Stimulated activated naive CD8-positive, alpha-beta T cell treated with anti-CD3 and anti-CD28 coated beads, Interleukin-15, amount 100 ng/mL, for 72 hours (primary cell): ENCODE results near the gene ULBP3.
A peak's percentile ranks its signal among the peaks of the same experiment; 100 is the strongest.
"Not testable (repeated sequence)": the region's sequence is repeated elsewhere in the genome, so short reads cannot be mapped to it uniquely, and the experiment has no call there.

Experiments
- ATAC-seq: fragments of 150-1000 bp; cut with Tn5 transposase; 2 replicates; pipeline ENCODE4 v1.10.0; 2021; ENCODE audit warnings: mild to moderate bottlenecking, moderate library complexity
- DNase-seq, 2 donors: peaks; one replicate each; pipeline ENCODE4 v3.0.0; 2021 to 2022
- H3K27ac Mint-ChIP-seq, 2 donors: one replicate each; pipeline ENCODE4 v1.8.0; 2022; ENCODE audit warnings: mild to moderate bottlenecking in 2 of 2, mixed read lengths in 2 of 2, moderate library complexity in 2 of 2
- H3K27me3 Mint-ChIP-seq: one replicate; pipeline ENCODE4 v1.8.0; 2022; ENCODE audit warnings: mixed read lengths
- H3K4me1 Mint-ChIP-seq: one replicate; pipeline ENCODE4 v1.8.0; 2022; ENCODE audit warnings: mild to moderate bottlenecking, mixed read lengths
- H3K4me3 Mint-ChIP-seq, 2 donors: one replicate each; pipeline ENCODE4 v1.8.0; 2022; ENCODE audit warnings: mild to moderate bottlenecking in 2 of 2, mixed read lengths in 2 of 2, moderate library complexity in 1 of 2
- H3K9me3 Mint-ChIP-seq, 2 donors: one replicate each; pipeline ENCODE4 v1.8.0; 2022; ENCODE audit warnings: mixed read lengths in 2 of 2

The ULBP3 gene

DNA sequence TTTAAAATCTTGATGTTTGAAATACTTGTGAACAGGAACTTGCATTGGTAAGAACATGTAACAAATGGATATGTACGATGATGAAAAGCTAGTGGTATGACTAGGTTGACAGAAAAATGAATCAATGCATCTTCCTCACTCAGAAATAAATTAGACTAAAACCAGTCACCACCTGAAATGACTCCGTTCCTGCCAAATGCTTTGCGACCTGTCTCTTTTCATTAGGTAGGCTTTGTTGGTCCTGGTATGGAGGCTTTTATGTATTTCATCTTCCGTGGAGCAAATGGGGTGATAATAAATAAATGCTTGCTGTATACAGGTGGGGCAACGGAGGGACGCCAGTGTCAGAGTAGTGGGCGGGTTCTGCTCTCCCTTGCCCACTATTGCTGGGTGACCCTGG is 17.1 kb upstream of the ULBP3 start:
- H3K4me3 Mint-ChIP-seq, result no peak overlapping the region

DNA sequence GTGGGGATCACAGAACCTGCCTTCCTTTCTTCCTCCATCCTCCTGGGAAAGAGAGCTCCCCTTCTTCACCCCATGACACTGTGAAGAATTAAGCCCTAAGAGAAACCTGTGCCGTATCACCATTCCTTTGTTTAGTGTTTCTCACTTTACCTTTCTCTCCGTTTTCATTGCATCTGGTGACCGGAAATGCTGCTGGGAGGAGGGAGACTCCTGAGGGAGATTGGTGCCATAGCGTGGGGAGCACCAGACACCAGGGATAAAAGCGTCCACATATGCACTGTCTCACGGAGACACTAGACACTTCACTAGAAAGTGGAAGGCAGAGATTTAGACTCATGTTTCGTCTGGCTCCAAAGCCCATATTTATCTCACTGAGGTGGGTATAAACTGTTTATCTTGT is 15.5 kb upstream of the ULBP3 start:
- DNase-seq, result no peak
- Mint-ChIP-seq H3K4me1 (peaks cover 13% of the 10 kb centered on the region), H3K9me3 (no peaks in the 10 kb centered on the region), H3K4me3 (no peak overlapping the region), H3K27ac (peak overlapping the region in 1 of 2 donors; percentile 27), H3K27me3 (peaks cover 29% of the 10 kb centered on the region)
- ATAC-seq, result no peak

More for the DNA sequence above, 17.1 kb upstream of the ULBP3 start:
- ATAC-seq (no peak), DNase-seq (no peak)
- Mint-ChIP-seq H3K27ac (no peak overlapping the region), H3K4me1 (no peaks in the 10 kb centered on the region), H3K9me3 (no peaks in the 10 kb centered on the region), H3K27me3 (peaks cover 29% of the 10 kb centered on the region)

DNA sequence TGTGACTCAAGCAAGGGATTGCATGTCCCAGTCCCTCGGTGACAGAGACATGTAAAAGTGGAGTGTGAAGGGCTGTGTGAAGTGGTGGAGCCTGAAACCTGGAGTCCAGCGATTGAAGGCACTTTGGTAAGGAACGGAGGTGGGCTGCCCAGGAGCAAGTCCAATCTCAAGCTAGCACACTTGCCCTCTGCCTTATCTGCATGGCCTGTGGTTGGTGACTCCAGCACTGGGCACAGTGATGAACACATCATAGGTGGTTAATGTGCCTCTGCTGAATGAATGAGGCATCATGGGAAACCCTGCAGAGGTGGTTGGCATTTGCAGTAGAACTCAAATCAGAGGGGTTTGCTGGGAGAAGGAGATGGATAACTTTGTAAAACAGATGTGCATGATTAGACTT is 14.9 kb upstream of the ULBP3 start:
- ATAC-seq (no peak), DNase-seq (no peak)
- peaks cover 15% of the 10 kb centered on the region for H3K4me1 Mint-ChIP-seq
- peaks cover 29% of the 10 kb centered on the region for H3K27me3 Mint-ChIP-seq
- no peaks in the 10 kb centered on the region for H3K9me3 Mint-ChIP-seq
- no peak overlapping the region for H3K4me3 Mint-ChIP-seq
- no peak overlapping the region for H3K27ac Mint-ChIP-seq

DNA sequence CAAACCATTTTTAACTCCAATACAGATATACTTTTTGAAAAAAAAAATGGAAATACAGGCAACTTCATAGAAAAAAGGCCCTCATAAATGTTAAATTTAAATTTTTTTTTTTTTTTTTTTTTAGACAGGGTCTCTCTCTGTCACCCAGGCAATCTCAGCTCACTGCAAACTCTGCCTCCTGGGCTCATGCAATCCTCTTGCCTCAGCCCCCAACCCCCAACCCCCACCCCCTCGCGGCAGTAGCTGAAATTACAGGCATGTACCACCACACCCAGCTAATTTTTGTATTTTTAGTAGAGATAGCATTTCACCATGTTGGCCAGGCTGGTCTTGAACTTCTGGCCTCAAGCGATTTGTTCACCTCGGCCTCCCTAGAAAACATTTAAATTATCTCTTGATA is 12.8 kb upstream of the ULBP3 start:
- H3K4me1 Mint-ChIP-seq, result peaks cover 18% of the 10 kb centered on the region
- H3K4me3 Mint-ChIP-seq, result no peak overlapping the region
- no peak for DNase-seq
- no peak overlapping the region for H3K27ac Mint-ChIP-seq
- peaks cover 21% of the 10 kb centered on the region for H3K27me3 Mint-ChIP-seq
- no peak for ATAC-seq
- no peaks in the 10 kb centered on the region for H3K9me3 Mint-ChIP-seq

DNA sequence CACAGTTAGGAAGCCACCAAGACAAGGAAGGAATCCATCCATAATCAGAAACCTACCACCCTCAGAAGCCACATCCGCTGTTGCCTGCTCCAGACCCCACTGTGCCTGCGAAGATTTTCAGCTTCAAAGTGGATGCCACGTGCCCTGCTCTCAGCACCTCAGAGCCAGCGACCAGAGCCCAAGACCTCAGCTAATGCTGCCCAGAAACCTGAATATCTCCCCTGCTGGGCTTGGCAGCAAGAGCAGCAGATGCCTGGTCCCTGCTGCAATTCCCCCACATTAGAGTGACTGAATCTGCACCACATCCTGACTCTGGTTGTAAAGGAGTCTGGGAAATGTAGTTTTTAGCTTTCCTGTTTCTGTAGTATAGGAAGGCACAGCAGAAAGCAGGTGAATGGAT is 10.7 kb upstream of the ULBP3 start:
- no peak overlapping the region for H3K27ac Mint-ChIP-seq
- DNase-seq, result no peak
- ATAC-seq, result peak; percentile 56
- H3K27me3 Mint-ChIP-seq, result peaks cover 29% of the 10 kb centered on the region
- no peaks in the 10 kb centered on the region for H3K9me3 Mint-ChIP-seq
- peak overlapping the region in 1 of 2 donors; percentile 3 for H3K4me3 Mint-ChIP-seq
- peaks cover 25% of the 10 kb centered on the region for H3K4me1 Mint-ChIP-seq

DNA sequence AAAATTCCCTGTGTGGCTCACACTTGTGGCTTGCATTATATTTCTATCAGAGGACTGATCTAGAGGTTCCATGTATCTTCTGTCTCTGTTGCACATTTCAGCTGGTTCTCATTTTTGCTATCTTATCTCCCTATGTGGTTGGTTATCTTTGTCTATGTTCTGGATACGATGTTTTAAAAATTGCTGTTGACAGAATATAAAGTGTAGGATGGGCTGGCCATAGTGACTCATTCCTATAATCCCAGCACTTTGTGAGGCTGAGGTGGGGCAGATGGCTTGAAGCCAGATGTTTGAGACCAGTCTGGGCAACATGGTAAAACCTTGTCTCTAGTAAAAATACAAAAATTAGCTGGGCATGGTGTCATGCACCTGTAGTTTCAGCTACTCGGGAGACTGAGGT is 9.9 kb upstream of the ULBP3 start:
- Mint-ChIP-seq H3K9me3 (no peaks in the 10 kb centered on the region), H3K4me1 (peaks cover 25% of the 10 kb centered on the region), H3K27ac (no peak overlapping the region), H3K4me3 (no peak overlapping the region), H3K27me3 (peaks cover 29% of the 10 kb centered on the region)
- DNase-seq (no peak), ATAC-seq (no peak)

DNA sequence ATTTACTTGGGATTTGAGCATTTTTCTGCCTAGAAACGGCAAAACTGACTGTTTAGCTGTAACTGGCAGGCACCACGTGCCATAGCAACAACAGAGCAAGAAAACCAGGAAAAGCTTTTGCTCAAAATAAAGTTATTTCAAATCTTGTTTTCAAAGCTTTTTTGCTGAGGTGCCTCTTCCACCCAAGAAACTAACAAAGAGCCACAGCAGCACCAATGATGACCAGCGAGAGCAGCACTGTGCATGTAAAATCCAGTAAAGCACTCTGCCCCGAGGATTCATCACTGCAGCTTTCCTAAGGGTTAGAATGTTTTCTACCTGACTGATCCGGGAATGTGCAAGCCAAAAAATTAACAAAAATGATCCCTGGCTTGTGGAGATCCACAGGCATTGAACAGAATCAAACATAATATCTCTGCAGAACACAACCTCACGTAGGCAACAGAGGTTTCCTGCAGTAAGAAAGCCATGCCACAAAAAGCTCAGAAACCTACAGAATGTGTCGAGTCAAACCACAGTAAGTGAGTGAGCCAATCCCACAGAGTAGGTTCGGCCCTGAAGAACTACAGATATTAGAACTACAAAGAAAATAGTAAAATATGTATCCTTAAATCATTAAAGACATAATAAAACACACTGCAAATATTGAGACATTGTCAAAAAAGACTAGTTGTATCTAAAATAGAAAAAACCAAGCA is 7.4 kb upstream of the ULBP3 start:
- ATAC-seq, result peak; percentile 64
- Mint-ChIP-seq H3K27me3 (peaks cover 35% of the 10 kb centered on the region), H3K4me1 (peaks cover 31% of the 10 kb centered on the region), H3K4me3 (no peak overlapping the region), H3K9me3 (no peaks in the 10 kb centered on the region), H3K27ac (no peak overlapping the region)
- DNase-seq, result no peak

DNA sequence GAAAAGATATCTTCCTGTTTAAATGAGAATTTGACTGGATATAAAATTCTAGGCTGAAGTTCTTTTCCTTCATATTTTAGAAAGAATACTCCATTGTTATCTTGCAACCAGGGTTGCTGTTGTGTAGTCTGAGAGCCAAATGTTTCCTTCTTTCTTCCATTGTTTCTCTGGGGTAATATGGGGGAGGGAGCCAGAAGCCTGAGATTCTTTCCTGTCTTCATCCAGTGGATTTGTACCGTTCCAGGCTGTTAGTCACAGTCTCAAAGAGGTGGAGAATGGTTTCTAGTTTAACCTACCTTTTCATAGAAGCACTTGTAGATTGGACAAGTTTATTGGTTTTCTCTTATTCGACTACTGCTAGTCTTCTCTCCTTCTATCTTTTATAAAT is 6.1 kb upstream of the ULBP3 start:
- Mint-ChIP-seq H3K27me3 (peaks cover 39% of the 10 kb centered on the region), H3K4me1 (peaks cover 34% of the 10 kb centered on the region), H3K27ac (no peak overlapping the region), H3K9me3 (no peaks in the 10 kb centered on the region), H3K4me3 (no peak overlapping the region)
- ATAC-seq (no peak), DNase-seq (no peak)

DNA sequence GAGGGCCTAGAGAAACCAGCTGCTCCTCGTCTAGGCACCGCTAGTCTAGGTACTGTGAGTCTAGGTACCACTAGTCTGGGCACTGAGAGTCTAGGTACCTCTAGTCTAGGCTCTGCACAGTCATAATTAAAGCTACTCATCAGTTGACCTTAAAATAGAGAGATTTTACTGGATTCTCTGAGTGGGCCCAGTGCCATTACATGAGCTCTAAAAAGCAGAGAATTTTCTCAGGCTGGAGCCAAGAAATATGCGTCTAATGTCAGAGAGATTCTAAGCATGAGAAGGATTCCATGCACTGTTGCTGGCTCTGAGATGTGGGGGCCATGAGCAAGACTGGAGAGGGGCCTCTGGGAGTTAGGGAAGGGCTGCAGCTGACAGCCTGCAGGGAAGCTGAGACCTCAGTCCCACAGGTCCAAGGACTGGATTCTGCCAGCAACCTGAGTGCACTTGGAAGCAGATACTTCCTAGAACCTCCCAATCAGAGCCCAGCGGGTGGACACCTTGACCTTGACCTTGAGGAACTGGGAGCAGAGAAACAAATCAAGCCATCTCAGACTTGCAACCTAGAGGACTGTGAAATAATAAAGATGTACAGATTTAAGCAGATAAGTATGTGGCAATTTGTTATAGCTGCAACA is 5.6 kb upstream of the ULBP3 start:
- H3K9me3 Mint-ChIP-seq, H3K4me3 Mint-ChIP-seq, H3K27ac Mint-ChIP-seq, DNase-seq, ATAC-seq: not testable (repeated sequence)
- Mint-ChIP-seq H3K4me1 (peaks cover 34% of the 10 kb centered on the region), H3K27me3 (peaks cover 44% of the 10 kb centered on the region)

DNA sequence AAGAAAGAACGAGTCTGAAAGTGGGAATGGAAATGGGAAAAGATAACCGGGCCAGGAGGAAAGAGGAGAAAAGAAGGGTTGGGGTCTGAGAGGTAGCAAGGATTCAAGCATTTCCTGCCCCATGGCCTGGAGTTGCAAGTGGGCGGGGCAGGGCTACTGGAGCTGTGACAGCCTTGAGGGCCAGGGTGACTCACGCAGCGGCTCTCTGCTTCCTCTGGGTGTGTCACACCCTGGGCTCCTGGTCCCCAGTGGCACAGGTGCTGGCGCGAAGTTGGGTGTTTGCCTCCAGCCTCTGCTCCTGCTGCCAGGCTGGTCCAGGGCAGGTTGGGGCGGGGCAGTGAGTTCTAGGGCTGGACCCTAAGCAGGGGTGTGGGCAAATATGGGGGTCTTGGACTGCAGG is 3.3 kb upstream of the ULBP3 start:
- H3K4me3 Mint-ChIP-seq, result no peak overlapping the region
- ATAC-seq, result no peak
- H3K9me3 Mint-ChIP-seq, result no peaks in the 10 kb centered on the region
- H3K27ac Mint-ChIP-seq, result no peak overlapping the region
- DNase-seq, result peak in 1 of 2 donors; percentile 23
- H3K27me3 Mint-ChIP-seq, result peaks cover 45% of the 10 kb centered on the region
- H3K4me1 Mint-ChIP-seq, result peaks cover 42% of the 10 kb centered on the region

DNA sequence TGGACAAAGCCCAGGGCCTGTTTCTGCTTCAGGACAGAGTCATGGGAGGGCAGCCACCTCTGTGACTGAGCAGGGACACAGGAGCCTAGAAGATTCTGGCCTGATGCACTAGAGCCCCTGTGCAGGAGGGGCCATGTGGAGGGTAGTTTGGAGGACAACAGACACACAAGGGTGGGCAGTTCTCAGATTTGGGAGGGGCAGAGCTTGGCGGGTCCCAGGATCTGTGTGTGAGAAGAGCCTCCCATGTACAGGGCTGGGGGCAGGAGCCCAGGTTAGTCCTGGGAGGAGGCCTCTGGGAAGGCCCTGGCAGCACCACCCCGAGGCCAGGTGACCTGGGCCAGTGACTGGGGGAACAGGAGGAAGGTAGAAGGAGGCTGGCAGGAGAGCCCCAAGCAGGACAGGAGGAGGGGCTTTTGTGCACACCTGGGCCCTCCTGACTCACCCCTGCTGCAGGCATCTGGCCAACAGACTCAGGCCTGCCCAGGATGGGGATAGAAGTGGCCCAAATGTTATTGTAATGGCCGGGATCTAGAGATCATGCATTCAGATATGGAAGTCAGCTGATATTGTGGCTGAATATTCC is 1.4 kb upstream of the ULBP3 start:
- Mint-ChIP-seq H3K27ac (no peak overlapping the region), H3K27me3 (peaks cover 51% of the 10 kb centered on the region), H3K9me3 (no peaks in the 10 kb centered on the region), H3K4me1 (peaks cover 32% of the 10 kb centered on the region), H3K4me3 (peak overlapping the region in 1 of 2 donors; percentile 7)
- no peak for ATAC-seq
- no peak for DNase-seq

DNA sequence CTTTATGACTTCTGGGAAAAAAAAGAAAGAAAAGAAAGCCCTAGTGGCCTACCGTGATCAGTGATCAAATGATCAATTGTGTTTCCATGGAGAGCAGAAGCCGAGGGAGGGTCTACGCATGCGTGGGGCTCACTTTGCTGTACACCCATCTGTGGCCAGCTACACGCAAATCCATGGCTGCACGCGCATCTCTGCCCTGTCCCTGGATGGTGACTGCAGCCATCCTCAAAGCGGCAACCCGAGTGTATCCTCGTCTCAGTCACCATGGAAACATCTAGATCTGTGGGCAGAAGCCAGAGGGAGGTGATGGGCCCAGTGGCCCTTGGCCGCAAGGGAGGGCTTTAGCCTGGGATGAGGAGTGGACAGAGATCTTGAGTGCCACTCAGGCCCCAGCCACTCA is 785 bp upstream of the ULBP3 start:
- H3K27me3 Mint-ChIP-seq, result peaks cover 46% of the 10 kb centered on the region
- no peak overlapping the region for H3K27ac Mint-ChIP-seq
- DNase-seq (no peak), ATAC-seq (no peak)
- H3K4me1 Mint-ChIP-seq, result peaks cover 32% of the 10 kb centered on the region
- H3K9me3 Mint-ChIP-seq, result no peaks in the 10 kb centered on the region
- peak overlapping the region; percentile 7 to 85 for H3K4me3 Mint-ChIP-seq

DNA sequence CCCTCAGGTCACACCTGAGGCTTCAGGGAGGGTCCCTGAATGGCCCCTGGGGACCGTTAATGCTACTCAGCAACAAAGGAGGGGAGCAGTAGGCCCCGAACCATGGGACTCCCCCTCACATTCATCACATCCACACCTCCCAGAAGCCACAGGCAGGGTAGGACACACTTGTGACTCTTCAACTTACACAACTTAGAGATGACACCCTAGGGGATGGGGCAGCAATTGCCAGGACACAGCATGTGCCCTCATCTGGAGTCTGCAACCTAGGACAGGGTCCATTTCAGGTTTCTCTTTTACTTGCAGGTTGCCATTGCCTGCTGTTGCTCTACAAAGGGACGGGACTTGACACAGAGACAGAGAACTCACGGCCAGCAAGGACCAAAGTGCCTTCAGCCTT is 770 bp downstream of the ULBP3 start:
- H3K4me3 Mint-ChIP-seq, result peak overlapping the region; percentile 84 to 85
- no peak for DNase-seq
- H3K9me3 Mint-ChIP-seq, result no peaks in the 10 kb centered on the region
- peaks cover 32% of the 10 kb centered on the region for H3K27me3 Mint-ChIP-seq
- no peak overlapping the region for H3K27ac Mint-ChIP-seq
- H3K4me1 Mint-ChIP-seq, result peaks cover 32% of the 10 kb centered on the region
- ATAC-seq, result peak; percentile 10

DNA sequence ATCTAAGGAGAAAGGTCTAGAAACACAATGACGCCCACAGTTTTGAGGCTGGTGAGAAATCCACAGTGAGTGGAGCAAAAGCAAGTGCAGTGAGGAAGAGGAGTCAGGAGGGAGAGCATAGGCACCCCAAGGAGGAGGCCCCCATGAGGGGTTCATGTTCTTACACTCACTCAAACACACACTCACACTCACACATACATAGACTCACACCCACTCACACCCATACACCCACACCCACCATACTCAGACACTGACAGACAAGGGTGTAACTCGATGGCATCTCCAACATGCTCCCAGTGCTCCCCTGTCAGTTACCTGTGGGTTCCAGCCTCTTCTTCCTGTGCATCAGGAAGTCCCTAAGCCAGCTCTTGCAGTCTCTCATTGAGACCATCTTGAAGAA is 3.8 kb downstream of the ULBP3 start:
- ATAC-seq, result no peak
- Mint-ChIP-seq H3K27ac (no peak overlapping the region), H3K27me3 (peaks cover 24% of the 10 kb centered on the region), H3K4me3 (no peak overlapping the region), H3K4me1 (peaks cover 22% of the 10 kb centered on the region), H3K9me3 (no peaks in the 10 kb centered on the region)
- DNase-seq, result no peak

DNA sequence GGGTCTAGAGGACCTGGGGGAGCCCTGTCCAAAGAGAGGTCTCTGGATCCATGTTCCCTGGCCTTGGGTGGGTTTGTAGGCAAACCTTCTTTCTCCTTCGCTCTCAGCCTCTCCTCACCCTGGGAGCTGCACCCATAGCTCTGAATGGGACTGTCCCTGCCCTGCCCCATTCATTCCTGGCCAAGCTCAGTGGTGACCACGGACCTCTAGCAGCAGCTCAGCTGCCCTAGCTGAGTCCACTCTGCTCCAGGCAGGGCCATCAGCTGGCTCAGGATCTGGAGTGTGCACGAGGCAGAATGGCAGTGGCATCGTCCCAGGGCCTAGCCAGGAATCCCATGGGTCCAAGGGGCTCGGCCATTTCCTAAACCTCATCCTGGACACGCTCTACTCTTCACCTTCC is 5.3 kb downstream of the ULBP3 start:
- Mint-ChIP-seq H3K9me3 (no peaks in the 10 kb centered on the region), H3K27ac (no peak overlapping the region), H3K27me3 (peaks cover 32% of the 10 kb centered on the region), H3K4me1 (peaks cover 18% of the 10 kb centered on the region), H3K4me3 (no peak overlapping the region)
- ATAC-seq (no peak), DNase-seq (no peak)

DNA sequence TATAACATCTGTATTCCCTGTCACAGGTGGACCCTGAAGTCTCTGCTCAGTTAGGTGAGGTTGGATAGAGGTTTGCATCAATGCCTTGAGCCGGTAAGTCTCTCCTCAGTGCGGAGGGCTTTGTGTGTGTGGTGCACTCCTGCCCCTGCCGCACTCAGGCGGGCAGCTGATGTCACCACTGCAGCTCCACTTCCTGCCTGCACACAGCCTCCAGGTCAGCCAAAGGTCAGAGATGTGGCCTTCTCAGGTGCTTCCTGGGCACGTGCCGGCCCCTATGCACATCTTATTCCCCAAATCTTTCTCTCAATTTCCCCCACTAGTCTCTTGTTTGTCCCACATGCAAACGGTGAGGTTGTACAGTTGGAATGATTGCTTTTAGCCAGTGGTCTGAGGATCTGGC is 8.9 kb downstream of the ULBP3 start:
- not testable (repeated sequence) for DNase-seq, H3K4me3 Mint-ChIP-seq, H3K9me3 Mint-ChIP-seq
- Mint-ChIP-seq H3K27ac (peak overlapping the region in 1 of 2 donors; percentile 50), H3K27me3 (peaks cover 45% of the 10 kb centered on the region), H3K4me1 (peaks cover 11% of the 10 kb centered on the region)
- ATAC-seq, result peak; percentile 82
